ENCODE data around the gene PRDM15.

The PRDM15 gene

GRCh38 chr21:41765973-41766882 is 112.9 kb downstream of the PRDM15 start:
- no peak for DNase-seq (ENCODE audit: low read depth)
- H3K4me3 ChIP-seq (ENCODE audit: low read depth, low read length) = no peak overlapping the region
- TF ChIP-seq CTCF (conservative IDR thresholded peaks at IDR 0.05; ENCODE audit: low read depth, low read length) = no peak

- TF ChIP-seq CTCF (conservative IDR thresholded peaks at IDR 0.05; ENCODE audit: low read depth, low read length) = no peak
- no peak overlapping the region for H3K4me3 ChIP-seq (ENCODE audit: low read depth, low read length)
- DNase-seq (ENCODE audit: low read depth) = no peak
Observed at GRCh38 chr21:41765420-41765821, 113.7 kb downstream of the PRDM15 start.

- no peak for DNase-seq (ENCODE audit: low read depth)
- H3K4me3 ChIP-seq (ENCODE audit: low read depth, low read length) = no peak overlapping the region
- TF ChIP-seq CTCF (conservative IDR thresholded peaks at IDR 0.05; ENCODE audit: low read depth, low read length) = no peak
Observed at GRCh38 chr21:41764558-41765419, 114.4 kb downstream of the PRDM15 start.

- no peak for TF ChIP-seq CTCF (conservative IDR thresholded peaks at IDR 0.05; ENCODE audit: low read depth, low read length)
- H3K4me3 ChIP-seq (ENCODE audit: low read depth, low read length) = no peak overlapping the region
- DNase-seq (ENCODE audit: low read depth) = no peak
Observed at GRCh38 chr21:41763996-41764395, 115.1 kb downstream of the PRDM15 start.

- no peak for TF ChIP-seq CTCF (conservative IDR thresholded peaks at IDR 0.05; ENCODE audit: low read depth, low read length)
- no peak overlapping the region for H3K4me3 ChIP-seq (ENCODE audit: low read depth, low read length)
- DNase-seq (ENCODE audit: low read depth) = no peak
Observed at GRCh38 chr21:41763398-41763931, 115.7 kb downstream of the PRDM15 start.

GRCh38 chr21:41762753-41763152 is 116.4 kb downstream of the PRDM15 start:
- DNase-seq (ENCODE audit: low read depth) = no peak
- TF ChIP-seq CTCF (conservative IDR thresholded peaks at IDR 0.05; ENCODE audit: low read depth, low read length) = no peak
- H3K4me3 ChIP-seq (ENCODE audit: low read depth, low read length) = no peak overlapping the region
